Hepatic stellate cell (primary cell): ENCODE measurements around the gene JARID2.

Experiments used
- DNase-seq: peaks from one replicate; pipeline ENCODE4 v3.0.0; 2011; ENCODE audit warnings: low spot score

Gene JARID2

DNA sequence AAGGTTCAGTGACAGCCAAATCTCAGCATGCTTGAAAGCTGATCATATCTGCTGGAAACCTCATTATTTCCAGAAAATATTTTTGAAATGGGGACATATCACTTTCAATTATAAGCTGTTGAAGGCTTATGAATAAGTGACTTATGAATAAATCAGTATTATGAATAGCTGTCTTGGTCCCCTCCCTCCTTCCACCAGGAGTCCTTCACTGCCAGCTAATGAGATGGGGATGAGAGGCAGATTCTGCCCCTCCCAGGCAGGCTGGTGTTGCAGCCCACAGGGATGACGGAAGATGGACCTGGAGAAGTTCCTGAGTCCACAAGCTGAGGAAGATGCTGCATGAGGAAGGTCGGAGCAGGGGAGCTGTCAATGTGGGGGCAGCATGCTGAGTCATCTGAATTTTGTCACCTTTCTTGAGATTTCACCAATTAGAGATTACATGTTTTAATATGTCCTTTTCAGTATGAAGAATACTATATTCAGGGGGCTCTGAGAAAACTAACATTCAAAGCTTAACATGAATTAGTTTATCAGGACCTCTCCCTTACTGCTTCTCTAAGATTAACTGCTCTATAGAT lies 304.8 kb downstream of the JARID2 start:
- no peak for DNase-seq

DNA sequence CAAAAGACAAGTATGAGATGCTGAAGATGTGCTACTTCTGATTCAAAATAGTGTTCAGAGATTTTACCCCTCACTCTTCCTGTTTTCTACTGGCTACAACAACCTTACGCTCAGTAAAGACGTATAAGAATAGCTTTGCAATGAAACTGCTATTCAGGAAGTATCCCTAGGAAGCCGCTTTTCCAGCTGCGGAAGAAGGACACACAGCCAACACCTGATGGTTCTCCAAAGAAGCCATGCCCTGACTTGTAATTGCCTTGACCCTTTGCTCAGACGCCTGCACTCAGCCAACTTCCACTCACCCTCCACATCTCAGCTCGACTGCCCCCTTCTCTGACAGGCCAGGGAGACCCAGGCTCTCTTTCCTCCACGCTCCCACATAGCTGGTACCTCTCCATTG lies 305.4 kb downstream of the JARID2 start:
- DNase-seq, result no peak

DNA sequence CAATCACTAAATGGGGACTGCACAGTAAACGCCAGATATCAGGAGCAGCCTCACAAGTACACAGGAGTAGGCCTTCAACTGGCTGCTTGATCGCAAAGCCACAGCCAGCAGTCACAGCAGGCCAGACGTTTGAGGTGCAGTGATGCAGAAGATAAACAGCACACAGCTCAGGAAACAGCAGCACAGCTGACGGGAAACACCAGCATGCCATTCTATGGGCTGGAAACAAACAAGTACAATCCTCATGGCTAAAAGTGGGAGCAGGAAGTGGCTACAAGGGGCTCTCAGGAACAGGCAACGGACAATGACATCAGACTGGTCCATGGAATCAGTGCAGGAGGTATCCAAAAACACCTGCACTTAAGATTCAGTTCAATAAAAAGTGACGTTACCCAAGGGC lies 305.9 kb downstream of the JARID2 start:
- DNase-seq, result no peak

DNA sequence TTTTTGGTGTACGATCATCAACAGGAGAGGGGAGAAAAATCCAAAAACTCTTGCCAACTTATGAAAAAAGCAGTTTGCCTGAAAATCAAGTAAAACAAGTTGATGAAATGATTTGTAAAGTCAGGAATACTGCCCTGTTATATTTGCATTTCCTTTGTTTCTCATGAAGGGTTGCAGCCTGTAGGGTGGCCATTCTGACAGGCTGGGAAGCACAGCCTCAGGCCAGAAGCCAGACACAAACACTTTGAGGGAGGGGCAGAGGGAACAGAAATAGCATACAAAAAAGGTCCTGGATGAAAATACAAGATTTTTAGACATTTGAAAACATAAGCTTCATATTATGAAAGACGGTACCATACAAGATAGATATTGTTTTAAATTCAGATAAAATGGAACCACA lies 307.2 kb downstream of the JARID2 start:
- no peak for DNase-seq

DNA sequence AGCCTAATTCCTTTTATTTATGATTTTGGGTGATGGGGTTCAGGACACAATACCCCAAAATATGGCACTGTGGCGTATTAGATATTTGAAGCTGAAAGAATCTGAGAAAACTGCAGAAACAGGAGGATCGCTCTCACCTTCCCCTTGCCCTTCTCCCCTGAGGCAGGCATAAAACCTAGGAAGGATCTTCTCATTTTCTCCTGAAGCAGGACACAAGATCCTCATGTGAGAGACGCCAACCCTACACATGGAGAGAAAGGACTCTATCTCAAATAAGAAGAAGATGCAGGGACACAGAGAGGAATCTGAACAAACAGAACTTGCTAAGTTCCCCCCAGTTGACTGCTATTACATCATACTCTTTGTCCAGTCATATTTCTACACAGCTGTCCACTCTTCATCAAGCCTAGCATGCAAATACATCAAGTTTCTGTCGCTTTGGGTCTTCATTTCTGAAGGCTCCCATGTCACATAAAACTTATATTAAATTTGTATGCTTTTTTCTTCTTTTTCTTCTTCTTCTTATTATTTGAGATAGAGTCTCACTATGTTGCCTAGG lies 307.9 kb downstream of the JARID2 start:
- DNase-seq, result no peak

DNA sequence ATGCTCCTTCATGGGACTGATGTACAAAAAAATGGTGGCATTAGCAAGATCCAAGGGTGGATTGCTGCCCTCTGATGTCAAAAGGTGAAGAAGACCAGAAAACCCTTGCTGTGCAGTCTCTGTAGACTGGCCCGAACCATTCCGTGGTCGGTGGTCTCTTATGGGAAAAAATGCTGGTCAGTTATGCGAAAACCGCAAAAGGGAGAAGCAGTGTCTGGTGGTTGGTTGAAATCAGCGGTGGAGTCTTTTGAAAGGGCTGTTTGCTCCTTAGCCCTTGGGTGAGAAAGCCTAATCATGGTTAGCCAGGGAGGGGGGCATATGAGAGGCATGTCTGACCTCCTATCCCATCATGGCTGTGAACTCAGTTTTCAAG lies 308.8 kb downstream of the JARID2 start:
- no peak for DNase-seq

DNA sequence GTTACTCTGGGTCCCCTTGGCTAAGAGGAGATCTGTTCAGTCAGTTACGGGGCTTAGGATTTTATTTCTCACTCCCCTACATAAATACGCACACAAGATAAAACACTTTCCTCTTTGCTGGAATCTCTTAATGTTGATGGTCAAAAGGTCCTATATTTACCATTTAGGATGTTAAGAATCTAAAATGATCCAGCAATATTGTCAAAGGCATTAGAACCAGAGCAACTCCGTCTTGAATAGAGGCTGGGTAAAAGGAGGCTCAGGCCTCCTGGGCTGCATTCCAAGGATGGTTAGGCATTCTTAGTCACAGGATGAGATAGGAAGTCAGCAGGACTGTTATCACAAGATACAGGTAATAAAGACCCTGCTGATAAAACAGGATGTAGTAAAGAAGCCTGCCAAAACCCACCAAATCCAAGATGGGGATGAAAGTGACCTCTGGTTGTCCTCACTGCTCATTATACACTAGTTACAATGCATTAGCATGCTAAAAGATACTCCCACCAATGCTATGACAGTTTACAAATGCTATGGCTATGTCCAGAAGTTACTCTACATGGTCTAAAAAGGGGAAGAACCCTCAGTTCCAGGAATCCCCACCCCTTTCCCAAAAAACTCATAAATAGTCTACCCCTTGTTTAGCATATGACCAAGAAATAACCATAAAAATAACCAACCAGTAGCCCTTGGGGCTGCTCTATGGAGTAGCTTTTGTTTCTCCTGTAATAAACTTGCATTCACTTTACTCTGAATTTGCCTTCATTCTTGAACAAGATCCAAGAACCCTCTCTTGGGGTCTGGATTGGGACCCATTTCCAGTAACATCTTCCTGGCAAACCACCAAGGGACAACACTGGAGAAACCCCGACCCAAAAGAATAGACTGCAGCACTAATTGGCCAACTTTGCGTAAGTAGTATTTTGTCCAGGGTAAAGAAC lies 309.5 kb downstream of the JARID2 start:
- no peak for DNase-seq

DNA sequence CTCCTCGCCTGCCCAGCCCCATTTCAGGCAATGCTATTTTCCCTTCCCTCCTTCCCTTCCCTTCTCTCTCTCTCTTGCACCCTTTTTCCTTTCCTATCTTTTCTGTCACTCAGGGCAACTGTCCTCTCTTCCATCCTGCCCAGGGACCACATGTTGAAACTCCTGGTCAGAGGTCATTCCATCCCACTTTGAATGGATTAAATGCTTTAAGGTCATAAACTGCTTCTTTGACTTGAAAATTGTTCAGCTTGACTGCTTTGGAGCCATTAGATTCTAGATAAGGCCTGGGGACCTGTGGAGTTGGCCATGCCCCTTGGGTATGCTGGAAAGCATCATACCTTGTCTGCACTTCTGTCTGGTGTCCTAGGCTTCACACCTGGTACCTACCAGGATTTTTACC lies 310.8 kb downstream of the JARID2 start:
- DNase-seq, result no peak

DNA sequence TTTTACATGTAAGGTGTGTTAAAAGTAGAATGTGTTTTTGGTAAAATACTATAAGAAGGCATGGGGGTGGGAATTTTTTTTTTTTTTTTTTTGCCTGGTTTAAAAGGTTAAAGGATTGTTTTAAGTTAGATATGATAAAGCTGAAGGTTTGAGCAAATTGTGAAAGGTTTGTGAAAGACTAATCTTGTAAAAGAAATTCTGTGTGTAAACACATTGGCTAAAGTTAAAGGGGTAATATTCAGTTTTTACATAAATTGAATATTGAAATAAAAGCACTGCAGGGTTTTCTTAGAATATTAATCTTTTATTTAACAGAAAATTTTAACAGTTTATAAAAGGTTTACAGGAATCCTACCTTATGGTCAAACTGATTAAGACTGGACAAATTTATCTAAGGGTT lies 311.3 kb downstream of the JARID2 start:
- DNase-seq, result no peak

DNA sequence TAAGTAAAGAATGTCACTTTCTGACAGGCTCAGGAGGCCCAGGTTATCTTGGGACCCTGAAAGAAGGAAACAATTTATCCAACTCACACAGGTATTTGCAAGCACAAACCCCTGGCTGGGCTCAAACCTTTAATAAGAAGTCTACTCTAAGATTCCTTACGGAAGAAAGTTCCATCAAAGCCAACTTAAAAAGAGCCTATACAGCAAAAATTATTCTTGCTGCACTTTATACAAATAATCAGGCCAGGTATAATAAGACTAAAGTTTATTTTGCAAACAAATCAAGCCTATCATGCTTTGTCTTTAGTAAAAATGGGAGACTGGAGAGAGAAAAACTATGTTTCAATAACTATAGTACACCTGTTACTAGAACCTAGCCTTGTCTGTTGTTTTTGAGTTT lies 314.8 kb downstream of the JARID2 start:
- no peak for DNase-seq

DNA sequence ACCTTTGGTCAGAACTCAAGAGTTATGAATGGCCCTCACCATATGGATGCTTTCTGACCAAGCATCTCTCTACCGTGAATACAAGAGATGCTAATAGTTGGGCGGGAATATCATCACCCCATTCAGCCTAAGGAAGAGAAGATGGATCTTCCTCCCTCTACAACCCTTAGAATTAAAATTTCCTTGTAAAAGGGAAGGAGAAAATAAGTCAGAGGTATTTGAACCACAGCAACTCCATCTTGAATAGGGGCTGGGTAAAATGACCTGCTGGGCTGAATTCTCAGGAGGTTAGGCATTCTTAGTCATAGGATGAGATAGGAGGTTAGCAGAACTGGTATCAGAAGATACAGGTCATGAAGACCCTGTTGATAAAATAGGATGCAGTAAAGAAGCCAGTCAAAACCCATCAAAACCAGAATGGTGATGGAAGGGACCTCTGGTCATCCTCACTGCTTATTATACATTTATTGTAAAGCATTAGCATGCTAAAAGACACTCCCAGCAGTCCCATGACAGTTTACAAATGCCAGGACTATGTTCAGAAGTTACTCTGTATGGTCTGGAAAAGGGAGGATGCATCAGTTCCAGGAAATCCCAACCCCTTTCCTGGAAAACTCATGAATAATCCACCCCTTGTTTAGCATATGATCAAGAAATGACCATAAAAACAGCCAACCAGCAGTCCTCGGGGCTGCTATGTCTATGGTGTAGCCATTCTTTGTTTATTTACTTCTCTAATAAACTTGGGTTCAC lies 315.8 kb downstream of the JARID2 start:
- DNase-seq, result no peak

DNA sequence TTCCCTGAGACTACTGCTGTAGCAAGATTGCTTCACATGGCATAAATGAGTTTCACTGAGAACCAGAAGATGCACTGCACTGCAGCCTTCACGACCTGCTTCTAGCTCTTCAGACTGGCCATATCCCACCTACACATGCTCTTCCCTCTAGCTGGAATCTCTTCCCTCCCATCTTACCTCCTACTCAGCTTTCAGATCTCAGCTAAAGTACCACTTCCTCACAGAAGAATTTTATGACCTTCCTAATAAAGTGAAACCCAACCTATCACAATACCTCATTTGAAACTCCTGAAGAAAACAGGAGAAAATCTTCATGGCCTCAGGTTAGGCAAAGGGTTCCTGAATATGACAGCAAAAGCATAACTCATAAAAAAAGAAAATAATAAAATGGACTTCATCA lies 317.1 kb downstream of the JARID2 start:
- no peak for DNase-seq

DNA sequence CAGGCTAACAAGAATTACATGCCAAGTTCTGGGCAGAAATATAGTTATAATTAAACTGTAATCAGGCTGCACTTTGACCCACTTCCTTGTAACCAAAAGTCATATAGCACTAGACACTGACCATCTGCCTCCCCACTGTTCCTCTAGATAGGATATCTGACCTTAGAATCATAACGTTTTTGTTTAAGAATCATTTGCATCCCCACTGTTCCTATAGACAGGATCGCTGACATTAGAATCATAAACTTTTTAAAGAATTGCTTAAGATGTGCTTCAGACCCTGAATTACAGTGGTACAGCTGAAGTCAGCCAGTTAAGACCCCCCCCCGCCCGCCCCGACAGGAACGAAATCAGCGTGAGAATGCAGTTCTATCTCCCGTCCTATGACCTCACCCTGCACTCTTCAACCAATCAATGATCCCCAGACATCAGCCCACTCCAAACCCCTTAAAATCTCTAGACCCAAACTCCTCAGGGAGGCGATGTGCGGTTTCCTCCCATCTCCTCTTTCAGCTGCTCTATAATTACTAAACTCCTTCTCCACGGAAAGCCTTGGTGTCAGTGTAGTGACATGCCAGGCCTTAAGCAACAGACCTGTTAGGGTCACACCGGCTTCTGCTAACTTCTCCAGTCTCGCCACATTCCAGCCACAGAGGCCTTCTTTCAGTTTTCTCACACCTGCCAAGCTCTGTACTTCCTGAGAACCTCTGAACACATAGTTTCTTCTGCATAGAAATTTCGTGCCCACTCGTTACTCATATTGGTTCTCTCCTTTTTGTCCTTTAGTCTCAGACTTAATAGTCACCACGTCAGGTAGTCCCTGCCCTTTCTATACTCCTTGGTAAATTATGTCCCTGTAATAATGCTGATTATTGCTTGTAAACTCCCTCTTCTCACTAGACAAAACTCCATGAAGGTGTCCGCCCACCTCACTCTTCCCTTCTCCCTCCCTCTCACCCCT lies 323.4 kb downstream of the JARID2 start:
- DNase-seq, result no peak

DNA sequence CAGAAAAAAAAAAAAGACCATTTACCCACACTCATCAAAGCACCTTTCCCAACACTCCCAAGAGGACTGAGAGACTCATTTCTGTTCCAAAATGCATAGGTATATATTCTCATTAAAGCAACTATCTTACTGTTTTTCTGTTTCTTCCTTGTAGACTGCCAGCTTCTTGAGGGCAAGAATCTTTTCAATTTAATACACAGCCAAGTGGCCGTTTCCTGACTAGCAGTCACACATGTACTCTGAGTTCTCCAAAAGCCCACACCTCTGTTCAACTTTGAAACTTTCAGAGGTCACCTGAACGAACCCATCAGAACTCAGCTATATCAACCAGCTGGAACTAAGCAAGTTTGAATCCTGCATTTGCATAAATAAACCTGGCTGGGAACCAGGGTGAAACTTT lies 324.3 kb downstream of the JARID2 start:
- DNase-seq, result no peak
